K562 (cell line): Measurements from ENCODE around the gene PPTC7. TPM values are rescaled to one million over a fixed set of nuclear protein-coding genes. Genes with fewer than 3 reads are reported as not detected.
A peak's percentile ranks its signal among the peaks of the same experiment; 100 is the strongest.

ENCODE experiments used
- BRD4 ChIP-seq: fragments of 200-600 bp; sonication (generic); IDR thresholded peaks from 2 replicates; pipeline ENCODE4 v1.6.1; 2017; ENCODE audit warnings: inconsistent platforms
- CREB3 ChIP-seq: fragments of 450-650 bp; conservative IDR thresholded peaks from 2 replicates; pipeline ENCODE4 v1.6.1; 2016; ENCODE audit warnings: missing genetic modification characterization, low read depth, mild to moderate bottlenecking, missing compliant biosample characterization, moderate library complexity
- GABPA ChIP-seq: fragments of 200-800 bp; sonication (Bioruptor generic); conservative IDR thresholded peaks from 2 replicates; pipeline ENCODE4 v1.6.1; 2016; ENCODE audit warnings: low read depth, missing genetic modification characterization, missing compliant biosample characterization
- GABPB1 ChIP-seq: sonication (generic); formaldehyde crosslinking; IDR thresholded peaks from 2 replicates; pipeline ENCODE4 v1.8.0; 2022; ENCODE audit warnings: mild to moderate bottlenecking, missing genetic modification reagents
- KLF6 ChIP-seq: fragments of 250-450 bp; sonication (Bioruptor Pico); IDR thresholded peaks from 2 replicates; pipeline ENCODE4 v1.4.0; 2020; ENCODE audit warnings: mild to moderate bottlenecking, moderate library complexity, borderline replicate concordance
- MTA3 ChIP-seq: fragments of 450-650 bp; formaldehyde crosslinking; IDR thresholded peaks from 2 replicates; pipeline ENCODE4 v1.6.1; 2017; ENCODE audit warnings: mild to moderate bottlenecking, borderline replicate concordance
- NR1H2 ChIP-seq: sonication (generic); formaldehyde crosslinking; IDR thresholded peaks from 2 replicates; pipeline ENCODE4 v1.4.0; 2020; ENCODE audit warnings: mild to moderate bottlenecking, missing genetic modification reagents
- PHF21A ChIP-seq: fragments of 450-650 bp; IDR thresholded peaks from 2 replicates; pipeline ENCODE4 v1.6.1; 2017; ENCODE audit warnings: low read depth, borderline replicate concordance
- ZBED1 ChIP-seq: IDR thresholded peaks from 2 replicates; pipeline ENCODE4 v1.6.1; 2014
- ZBTB49 ChIP-seq: sonication (generic); formaldehyde crosslinking; IDR thresholded peaks from 2 replicates; pipeline ENCODE4 v1.8.0; 2022; ENCODE audit warnings: missing genetic modification reagents, mild to moderate bottlenecking, borderline replicate concordance
- ZNF121 ChIP-seq: sonication (generic); formaldehyde crosslinking; conservative IDR thresholded peaks from 2 replicates; pipeline ENCODE4 v1.8.0; 2022; ENCODE audit warnings: missing genetic modification reagents
- ZNF655 ChIP-seq: fragments of 250-450 bp; sonication (Bioruptor Pico); IDR thresholded peaks from 2 replicates; pipeline ENCODE4 v1.5.0; 2021
- ZNF76 ChIP-seq: fragments of 250-450 bp; sonication (Bioruptor Pico); IDR thresholded peaks from 2 replicates; pipeline ENCODE4 v1.4.0; 2020; ENCODE audit warnings: mild to moderate bottlenecking, moderate library complexity, borderline replicate concordance
- polyA plus RNA-seq, 8 experiments: library from polyadenylated mRNA; depleted of rRNA in 4 of 8; stranded (reverse) in 5 of 8; unstranded in 3 of 8; fragments of >200 nt; fragmentation: Nextera tagmentation in 2 of 8; fragmentation: Illumina TruSeq in 1 of 8; extraction: Ambion mirVana in 2 of 8; extraction: Trizol in 1 of 8; gene quantifications; 2 replicates each; pipeline versions ENCODE4 v1.2.1 to v1.2.3, GENCODE V29; 2011 to 2014; ENCODE audit warnings: inconsistent platforms in 1 of 8, missing spikeins in 1 of 8
- total RNA-seq, 7 experiments: library from RNA; depleted of rRNA in 6 of 7; stranded (reverse); fragments of >200 nt in 6 of 7; fragmentation: Illumina TruSeq in 2 of 7; extraction: Trizol in 2 of 7; gene quantifications; 2 replicates each; pipeline versions ENCODE4 v1.2.1 to v1.2.3, GENCODE V29; 2011 to 2021; ENCODE audit warnings: low replicate concordance in 1 of 7

PPTC7 gene
- total and polyA plus RNA-seq, 9 of the 15 experiments (the other 6 are each of a cell fraction or from before 2014, with no cell fraction given), result 2.6 to 23.1 (median 11.9) TPM

- TF ChIP-seq ZNF121, result no peak
- TF ChIP-seq ZBED1, result no peak
- TF ChIP-seq GABPA (tag), result peak; percentile 69
- TF ChIP-seq KLF6 (CRISPR knock-in tag), result no peak
- peak; percentile 49; the same call in 1 of the 2 replicates for TF ChIP-seq GABPB1 (CRISPR knock-in tag)
- no peak for TF ChIP-seq CREB3 (tag)
- no peak for TF ChIP-seq ZBTB49
- TF ChIP-seq BRD4, result no peak
- TF ChIP-seq ZNF655 (CRISPR knock-in tag), result no peak
- no peak for TF ChIP-seq NR1H2
- TF ChIP-seq PHF21A, result no peak
- TF ChIP-seq ZNF76, result no peak
- TF ChIP-seq MTA3, result no peak
Observed at GRCh38 chr12:110583137-110584059, at the start of gene PPTC7 (continued).
